ENCODE measurements around the gene KLF7. TPM values are rescaled to one million over a fixed set of nuclear protein-coding genes. Genes with fewer than 3 reads are reported as not detected.

Gene KLF7
- total RNA-seq, 1 donor from 2014 or later: 8.1 TPM

DNA sequence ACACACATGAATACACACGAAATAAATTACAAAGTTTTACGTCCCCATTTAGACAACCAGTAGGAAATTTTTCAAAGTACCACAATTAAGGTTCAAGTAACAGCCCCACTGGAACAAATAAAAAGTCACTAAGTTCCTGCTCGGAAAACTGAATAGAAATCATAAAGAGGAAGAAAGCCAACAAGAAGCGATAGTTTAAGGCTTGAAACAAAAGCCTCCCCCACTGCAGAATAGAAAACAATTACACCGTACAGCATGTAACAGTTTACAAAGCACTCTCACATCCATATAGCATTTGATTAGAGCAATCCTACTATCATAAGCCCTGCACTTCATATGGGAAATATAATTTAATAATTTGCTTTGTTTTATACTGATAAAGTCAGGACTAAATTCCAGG lies 15.5 kb downstream of the KLF7 start:
- DNase-seq (ENCODE audit: low read depth): no peak

DNA sequence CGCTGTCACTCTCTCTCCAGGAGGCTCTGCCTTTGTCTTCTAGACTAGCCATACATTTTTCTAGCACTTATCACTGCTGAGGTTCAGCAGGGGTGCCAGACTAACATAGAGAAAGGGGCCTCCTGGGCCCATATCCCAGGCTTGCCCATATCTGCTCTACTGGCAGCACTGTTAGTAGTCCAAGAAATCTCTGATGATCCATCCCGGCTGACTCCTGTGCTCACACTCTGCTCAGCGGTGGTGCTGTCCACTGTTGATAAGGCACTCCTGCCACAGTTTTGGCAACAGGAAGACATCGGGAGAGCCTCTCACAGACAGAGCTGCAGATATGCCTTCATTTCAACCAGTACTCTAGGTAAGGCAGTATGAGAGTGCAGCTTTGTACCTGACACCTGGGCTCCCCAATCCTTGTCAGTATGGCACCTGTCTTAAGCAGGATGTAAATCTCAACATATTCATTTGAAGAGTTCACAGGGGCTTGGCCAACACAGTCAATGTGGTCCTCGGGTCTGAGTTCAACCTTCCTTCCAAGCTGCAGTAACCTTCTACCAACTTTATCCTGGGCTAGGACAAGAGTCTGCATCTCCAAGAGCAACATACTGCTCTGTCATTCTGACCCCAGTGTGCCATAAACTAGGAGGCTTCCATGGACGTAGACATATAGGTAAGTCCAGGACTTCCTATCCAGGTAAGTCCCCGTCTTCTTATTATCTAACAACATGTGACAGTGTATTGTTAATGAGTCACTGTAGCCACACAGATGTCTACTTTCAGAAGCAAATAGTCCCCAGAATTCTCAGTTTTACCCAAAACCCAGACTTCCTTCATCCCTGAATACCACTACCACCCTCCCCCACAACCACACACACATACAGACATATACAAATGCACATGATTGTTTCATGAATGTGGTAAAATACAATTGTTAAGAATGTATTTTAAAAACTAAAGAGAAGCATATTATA lies 16.2 kb downstream of the KLF7 start:
- DNase-seq (ENCODE audit: low read depth): no peak

DNA sequence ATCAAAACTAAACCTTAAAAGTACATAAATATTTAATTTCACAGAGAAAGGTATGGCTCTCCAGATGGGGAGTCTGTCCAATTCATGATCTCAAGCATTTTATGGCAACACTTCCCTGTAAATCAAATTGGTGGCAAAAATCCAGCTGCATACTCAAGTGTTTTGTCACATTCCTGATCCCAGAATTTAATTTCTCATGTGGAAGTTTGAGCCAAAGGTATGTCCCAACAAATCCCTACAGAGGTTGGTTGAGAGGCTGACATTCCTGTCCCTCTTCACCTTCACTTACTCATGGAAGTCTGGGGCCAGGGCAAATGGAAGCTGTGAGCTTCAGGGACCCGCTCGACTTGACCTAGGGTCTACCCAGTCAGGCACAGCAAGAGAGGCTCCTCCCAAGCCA lies 17.7 kb downstream of the KLF7 start:
- DNase-seq (ENCODE audit: low read depth): no peak

GRCh38 chr2:207144173-207144785 lies 21.5 kb downstream of the KLF7 start:
- no peak for DNase-seq (ENCODE audit: low read depth)

DNA sequence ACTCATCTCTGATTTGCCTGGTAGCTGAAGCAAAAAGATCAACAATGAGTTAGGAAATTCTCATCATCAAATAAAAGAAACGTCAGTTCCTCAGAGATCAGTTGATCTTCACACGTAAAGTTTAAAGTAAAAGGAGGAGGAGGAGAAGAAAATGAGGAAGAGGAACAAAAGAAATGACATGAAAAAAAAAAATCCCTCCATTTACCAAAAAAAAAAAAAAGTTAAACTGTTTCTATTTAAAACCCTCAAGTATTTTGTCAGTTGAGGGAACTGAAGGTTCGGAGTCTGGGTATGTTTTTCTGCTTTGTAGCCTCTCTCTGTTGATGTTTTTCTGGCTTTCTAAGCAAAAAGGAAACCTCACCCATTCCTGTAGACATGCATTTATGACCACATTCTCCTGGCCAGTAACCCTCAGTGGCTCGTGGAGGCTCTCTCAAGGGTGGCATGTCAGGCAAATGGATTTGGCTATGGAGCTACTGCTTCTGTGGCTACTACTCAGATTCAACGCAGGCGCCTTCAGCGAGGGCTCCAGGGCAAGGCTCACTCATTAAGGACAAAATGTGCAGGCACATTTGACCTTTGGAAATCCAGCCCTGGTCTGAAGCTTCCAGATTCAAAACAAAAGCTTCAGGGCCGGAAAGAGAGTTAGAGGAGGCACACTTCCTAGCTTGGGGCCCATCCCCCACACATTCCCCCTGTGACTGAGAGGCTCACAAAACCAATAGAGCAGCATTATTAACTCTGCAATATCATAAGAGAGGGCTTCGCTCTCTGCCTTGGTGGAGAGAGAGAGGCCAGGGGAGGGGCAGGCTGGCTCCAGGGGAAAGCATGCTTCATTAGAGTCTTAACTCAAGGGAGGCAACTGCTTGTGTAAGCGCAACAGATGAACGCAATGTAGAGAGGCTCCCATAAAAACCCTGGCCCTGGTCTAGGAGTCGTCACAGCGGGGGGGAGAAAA lies 22.3 kb downstream of the KLF7 start:
- DNase-seq (ENCODE audit: low read depth): peak; percentile 70

DNA sequence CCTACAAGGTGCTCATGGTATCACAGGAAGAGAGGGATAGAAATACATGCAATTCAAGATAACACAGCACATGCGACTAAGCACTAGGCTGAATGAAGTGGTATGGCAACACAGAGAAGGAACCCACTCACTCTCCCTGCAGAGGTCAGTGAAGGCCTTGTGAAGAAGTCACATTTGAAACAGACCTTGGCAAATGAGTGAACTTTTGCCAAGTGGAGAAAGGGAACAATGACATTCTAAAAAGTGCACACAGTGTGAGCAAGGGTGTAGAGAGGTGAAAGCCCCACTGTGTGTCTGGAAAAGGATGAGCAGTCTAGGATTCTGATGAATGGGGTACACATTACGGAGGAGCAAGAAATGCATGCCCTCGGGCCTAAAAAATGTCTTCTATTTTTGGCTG lies 23.3 kb downstream of the KLF7 start:
- DNase-seq (ENCODE audit: low read depth): no peak

- no peak for DNase-seq (ENCODE audit: low read depth)
These were observed 24.4 kb downstream of the KLF7 start for GRCh38 chr2:207141386-207141785.

GRCh38 chr2:207140265-207140664 lies 25.5 kb downstream of the KLF7 start:
- DNase-seq (ENCODE audit: low read depth): no peak

GRCh38 chr2:207139552-207139951 lies 26.2 kb downstream of the KLF7 start:
- no peak for DNase-seq (ENCODE audit: low read depth)

DNA sequence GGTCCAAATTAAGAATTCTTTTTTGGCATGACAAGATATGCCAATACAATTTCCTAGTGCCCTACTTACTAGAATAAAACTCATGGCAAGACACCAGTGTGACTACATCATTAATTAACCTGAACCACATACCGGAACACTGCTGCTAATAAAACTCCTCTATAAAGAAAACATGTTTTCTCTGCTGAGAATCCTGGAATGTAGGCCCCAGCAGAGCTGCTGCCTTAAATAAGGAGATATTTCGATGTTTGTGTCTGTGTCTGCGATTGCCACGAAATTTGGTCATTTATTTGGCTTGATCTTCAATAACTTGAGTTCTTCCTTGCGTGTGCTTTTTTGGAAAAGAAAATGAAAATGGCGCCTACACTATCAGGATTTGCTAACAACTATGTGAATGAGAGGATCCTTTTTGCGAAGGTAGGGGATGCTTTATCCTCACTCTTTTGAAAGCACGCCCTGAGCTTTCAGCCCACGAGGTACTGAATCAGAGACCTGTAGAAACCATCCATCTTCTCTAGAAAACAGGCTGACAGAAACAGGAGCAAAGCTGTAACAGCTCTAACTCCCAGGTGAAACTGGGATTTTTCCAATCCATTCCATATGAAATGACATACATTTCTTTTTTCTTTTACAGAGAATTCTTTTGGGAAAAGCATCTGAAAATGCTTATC lies 27.0 kb downstream of the KLF7 start:
- no peak for DNase-seq (ENCODE audit: low read depth)

- no peak for DNase-seq (ENCODE audit: low read depth)
These were observed 28.0 kb downstream of the KLF7 start for GRCh38 chr2:207137596-207138337.

- DNase-seq (ENCODE audit: low read depth): no peak
These were observed 28.9 kb downstream of the KLF7 start for GRCh38 chr2:207136874-207137273.

- DNase-seq (ENCODE audit: low read depth): no peak
These were observed 29.8 kb downstream of the KLF7 start for GRCh38 chr2:207135801-207136457.

GRCh38 chr2:207135340-207135739 lies 30.4 kb downstream of the KLF7 start:
- DNase-seq (ENCODE audit: low read depth): no peak

- DNase-seq (ENCODE audit: low read depth): peak; percentile 78
These were observed 31.8 kb downstream of the KLF7 start for GRCh38 chr2:207133820-207134519.

DNA sequence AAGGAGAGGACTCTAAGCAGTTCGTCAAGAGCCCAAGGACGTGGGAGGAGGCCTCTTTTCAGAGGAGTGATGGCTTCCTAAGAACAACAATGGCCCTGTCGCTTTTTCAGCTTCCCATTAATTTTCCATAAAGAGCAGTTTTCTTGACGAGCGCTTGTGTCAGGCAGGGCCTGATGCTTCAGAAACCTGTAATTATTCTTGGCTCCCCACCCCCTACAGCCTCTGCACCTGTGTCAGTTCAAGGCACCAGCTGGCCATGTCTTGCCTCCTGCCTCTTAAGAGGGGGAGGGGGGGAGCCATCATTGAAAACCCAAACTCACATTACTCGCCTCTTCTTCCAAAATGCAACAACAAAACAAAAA lies 32.3 kb downstream of the KLF7 start:
- DNase-seq (ENCODE audit: low read depth): peak; percentile 62

GRCh38 chr2:207132019-207132418 lies 33.7 kb downstream of the KLF7 start:
- no peak for DNase-seq (ENCODE audit: low read depth)

DNA sequence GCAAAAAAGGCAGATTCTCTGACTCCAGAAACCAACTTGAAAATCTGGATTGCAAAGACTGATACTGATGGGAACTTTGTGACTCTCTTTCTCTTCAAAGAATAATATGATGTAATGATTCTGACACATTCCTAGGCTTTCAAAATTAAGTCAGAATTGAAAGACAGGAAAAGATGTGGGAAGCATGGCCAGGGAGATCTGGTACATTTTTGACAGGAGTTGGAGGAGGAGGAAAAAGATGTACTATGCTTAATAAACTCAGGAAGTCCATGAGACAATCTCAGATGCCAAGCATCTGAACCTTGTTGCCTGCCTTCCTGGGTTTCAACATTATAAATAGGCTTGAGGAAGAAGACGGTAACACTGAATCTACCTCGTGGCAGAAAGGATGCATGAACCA lies 34.2 kb downstream of the KLF7 start:
- no peak for DNase-seq (ENCODE audit: low read depth)

GRCh38 chr2:207130958-207131521 lies 34.7 kb downstream of the KLF7 start:
- no peak for DNase-seq (ENCODE audit: low read depth)
